ENCODE measurements around the gene TTN. TPM values are rescaled to one million over a fixed set of nuclear protein-coding genes. Genes with fewer than 3 reads are reported as not detected.

The TTN gene
- total and polyA plus RNA-seq, 2 of the 8 experiments (the other 6 are each of a cell fraction or from before 2014, with no cell fraction given) = 0.30 to 9.7 TPM

DNA sequence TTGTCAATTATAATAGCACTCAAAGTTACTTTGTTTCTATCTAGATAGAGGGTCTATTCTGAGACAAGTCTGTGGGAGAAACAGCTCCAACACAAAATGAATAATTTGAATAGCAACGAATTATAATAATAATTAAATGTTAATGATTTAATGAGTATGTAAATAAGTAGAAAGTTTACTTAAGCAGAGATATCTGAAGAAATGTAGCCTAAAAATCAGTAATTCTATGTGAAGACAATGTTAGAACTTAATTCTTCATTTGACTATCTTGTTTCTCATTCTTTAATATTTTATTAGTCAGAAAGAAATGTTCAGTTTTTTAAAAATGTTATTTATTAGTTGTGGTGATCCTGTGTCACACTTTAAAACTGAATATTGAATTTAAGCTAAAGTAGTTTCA is 165.7 kb downstream of the TTN start:
- Histone ChIP-seq H3K18ac (ENCODE audit: extremely low read depth, low read length) (no peak overlapping the region), H3K23me2 (ENCODE audit: low read depth, low read length) (no peaks in the 10 kb centered on the region), H2AFZ (ENCODE audit: low read length) (no peak overlapping the region), H2BK20ac (ENCODE audit: low read length) (no peak overlapping the region), H3K27ac (ENCODE audit: low read depth, low read length) (no peak overlapping the region), H3K4ac (replicated peaks; ENCODE audit: insufficient read length, low read depth, low read length) (no peak overlapping the region), H3K9ac (replicated peaks in 1 of 4; ENCODE audit: extremely low read depth in 1 of 4, low read depth in 3 of 4, low read length in 3 of 4) (no peak overlapping the region), H3K4me2 (ENCODE audit: insufficient read depth in 1 of 2, low read depth in 2 of 2, low read length in 2 of 2) (no peak overlapping the region), H2BK15ac (ENCODE audit: low read length) (no peak overlapping the region), H4K91ac (replicated peaks; ENCODE audit: insufficient read length, low read length) (no peak overlapping the region), H3K27me3 (replicated peaks in 1 of 4; ENCODE audit: control insufficient read depth in 3 of 4, extremely low read depth in 1 of 4, insufficient read depth in 3 of 4, low read length in 3 of 4) (peaks cover 0 to 1% (median 0%) of the 10 kb centered on the region in 4 experiments; a peak in 1 of 7 replicates), H3K9me3 (ENCODE audit: insufficient read depth in 2 of 2, low read depth in 1 of 2, low read length in 1 of 2) (no peaks in the 10 kb centered on the region), H3K4me3 (ENCODE audit: extremely low read depth in 1 of 4, insufficient read depth in 2 of 4, low read depth in 3 of 4, low read length in 4 of 4) (no peak overlapping the region), H3K4me1 (replicated peaks in 1 of 4; ENCODE audit: control insufficient read depth in 3 of 4, insufficient read depth in 4 of 4, low read length in 3 of 4) (no peaks in the 10 kb centered on the region; a peak in 1 of 7 replicates), H3K23ac (ENCODE audit: insufficient read length) (no peak overlapping the region), H2AK5ac (ENCODE audit: low read depth, low read length) (no peak overlapping the region), H3K14ac (ENCODE audit: insufficient read length) (no peak overlapping the region), H4K5ac (ENCODE audit: insufficient read length, low read depth, low read length) (no peak overlapping the region), H4K8ac (ENCODE audit: extremely low read depth, insufficient read depth, low read length) (no peak overlapping the region), H3K79me2 (ENCODE audit: control insufficient read depth in 1 of 2, insufficient read depth in 2 of 2, low read length in 2 of 2) (no peaks in the 10 kb centered on the region), H4K20me1 (replicated peaks in 1 of 2; ENCODE audit: control insufficient read depth in 1 of 2, insufficient read depth in 2 of 2, low read length in 2 of 2) (no peaks in the 10 kb centered on the region), H2BK5ac (ENCODE audit: low read depth, low read length) (no peak overlapping the region), H2BK120ac (replicated peaks; ENCODE audit: low read depth, low read length) (no peak overlapping the region), H2BK12ac (ENCODE audit: low read depth, low read length) (no peak overlapping the region), H3K79me1 (ENCODE audit: low read depth, low read length) (no peaks in the 10 kb centered on the region), H3K36me3 (ENCODE audit: control insufficient read depth in 2 of 4, insufficient read depth in 4 of 4, low read length in 3 of 4) (no peaks in the 10 kb centered on the region; a peak in 1 of 8 replicates), H3K56ac (replicated peaks; ENCODE audit: insufficient read length, low read depth, low read length) (no peak overlapping the region)
- 25% methylated on average over 1 of the region's 1 CpG; no CpG with 5 or more reads in 1 of the 2 experiments for WGBS, 2 experiments (ENCODE audit: extremely low coverage in 1 of 2, insufficient coverage in 1 of 2, insufficient read length in 1 of 2, insufficient replicate concordance in 2 of 2, low coverage in 1 of 2, low lambda C conversion rate in 2 of 2, missing lambda C conversion rate in 1 of 2)
- POLR2A ChIA-PET (ENCODE audit: partially characterized antibody) = no interaction called here
- no peak for DNase-seq (ENCODE audit: low read depth in 1 of 2, low spot score in 2 of 2)
- CTCF ChIA-PET (ENCODE audit: partially characterized antibody) = no interaction called here
- TF ChIP-seq SIRT6 (IDR thresholded peaks at IDR 0.05; ENCODE audit: low read length) (no peak), CTBP2 (IDR thresholded peaks at IDR 0.05; ENCODE audit: borderline replicate concordance, insufficient read depth, insufficient read length, low read length) (no peak)
- no peak for FAIRE-seq

All from H1 (cell line).